Upper lobe of left lung (tissue), 6 donors: ENCODE data around the gene TNKS1BP1. TPM values are rescaled to one million over a fixed set of nuclear protein-coding genes. Genes with fewer than 3 reads are reported as not detected.

ENCODE experiments used
- ATAC-seq, 2 donors: fragments of 200-7000 bp; cut with Tn5 transposase; one replicate each; pipeline ENCODE4 v1.9.1; 2022; ENCODE audit warnings: mild to moderate bottlenecking in 2 of 2, moderate library complexity in 2 of 2; ENCODE audit not compliant: low FRiP score in 2 of 2
- DNase-seq, 2 donors: peaks; one replicate each; pipeline ENCODE4 v3.0.0-alpha.2; 2019 to 2020
- H3K27ac ChIP-seq, 4 donors: fragments of 200-600 bp; sonication (generic); one replicate each; pipeline ENCODE4 v1.5.1; 2016 to 2019
- H3K27me3 ChIP-seq, 4 donors: fragments of 200-600 bp; sonication (generic); one replicate each; pipeline ENCODE4 v1.5.1; 2017 to 2019
- H3K36me3 ChIP-seq, 4 donors: fragments of 200-600 bp; sonication (generic); one replicate each; pipeline ENCODE4 v1.5.1; 2016 to 2019
- H3K4me1 ChIP-seq, 4 donors: fragments of 200-600 bp; sonication (generic); one replicate each; pipeline ENCODE4 v1.5.1; 2018 to 2019
- H3K4me3 ChIP-seq, 4 donors: fragments of 200-600 bp; sonication (generic); one replicate each; pipeline ENCODE4 v1.5.1; 2017 to 2019; ENCODE audit warnings: mild to moderate bottlenecking in 2 of 4, moderate library complexity in 1 of 4
- H3K9me3 ChIP-seq, 4 donors: fragments of 200-600 bp; sonication (generic); one replicate each; pipeline ENCODE4 v1.5.1; 2018 to 2019
- EP300 ChIP-seq, 4 donors: sonication (generic); formaldehyde crosslinking; IDR thresholded peaks; one replicate each; pipeline ENCODE4 v1.5.1; 2017; ENCODE audit warnings: antibody characterized with exemption in 4 of 4, control low read depth in 2 of 4
- POLR2A ChIP-seq, 4 donors: fragments of 450-650 bp; IDR thresholded peaks; one replicate each; pipeline ENCODE4 v1.5.1; 2016 to 2017; ENCODE audit warnings: antibody characterized with exemption in 4 of 4, mild to moderate bottlenecking in 2 of 4
- POLR2AphosphoS5 ChIP-seq, 2 donors: sonication (generic); formaldehyde crosslinking; IDR thresholded peaks; one replicate each; pipeline ENCODE4 v1.5.1; 2017; ENCODE audit warnings: antibody characterized with exemption in 2 of 2
- WGBS, 2 donors: methylation state at CpG; one replicate each; pipeline ENCODE4 v1.1.5; 2017 to 2018; 5-methylcytosine and 5-hydroxymethylcytosine counted together
- total RNA-seq, 6 donors: library from RNA; depleted of rRNA in 4 of 6; stranded (reverse); fragments of >200 nt in 4 of 6; gene quantifications; one replicate each; pipeline versions ENCODE4 v1.1.0 to v1.2.1, GENCODE V29; 2016 to 2021
- TF ChIP-seq, protein P1 (sequence below), 6 experiments: fragments of 450-650 bp in 4 of 6; fragments of 200-600 bp in 2 of 6; sonication (generic) in 2 of 6; IDR thresholded peaks; one replicate each; pipeline ENCODE4 v1.5.1; 2016 to 2019; ENCODE audit warnings: antibody characterized with exemption in 6 of 6
- donor health status: DM: no; HTN: no; CAD: no; lungs with moderate emphysema.
- donor health status: DM: no; HTN: yes; CAD: no; lungs with severe emphysema.

The TNKS1BP1 gene
- total RNA-seq, 6 donors from 2014 or later: 120 to 322 (median 184) TPM

DNA sequence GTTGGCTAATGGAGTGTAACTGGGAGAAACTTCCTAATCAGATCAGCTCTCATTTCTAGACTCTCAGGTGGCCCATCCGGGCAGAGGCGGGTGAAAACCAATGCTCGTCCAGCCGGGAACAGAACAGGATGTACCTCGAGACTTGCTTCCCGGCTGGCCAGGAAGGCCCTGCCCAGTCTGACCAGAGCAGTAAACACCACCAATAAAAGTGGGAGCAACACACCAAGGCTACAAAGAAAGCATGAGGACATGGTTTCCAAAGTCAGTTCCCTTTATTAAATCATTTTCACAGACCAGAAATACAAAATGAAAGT lies 940 bp upstream of the TNKS1BP1 start:
- ATAC-seq (peak; percentile 0 to 54), DNase-seq (peak in 1 of 2 donors; percentile 89)
- TF ChIP-seq, protein P1, sequence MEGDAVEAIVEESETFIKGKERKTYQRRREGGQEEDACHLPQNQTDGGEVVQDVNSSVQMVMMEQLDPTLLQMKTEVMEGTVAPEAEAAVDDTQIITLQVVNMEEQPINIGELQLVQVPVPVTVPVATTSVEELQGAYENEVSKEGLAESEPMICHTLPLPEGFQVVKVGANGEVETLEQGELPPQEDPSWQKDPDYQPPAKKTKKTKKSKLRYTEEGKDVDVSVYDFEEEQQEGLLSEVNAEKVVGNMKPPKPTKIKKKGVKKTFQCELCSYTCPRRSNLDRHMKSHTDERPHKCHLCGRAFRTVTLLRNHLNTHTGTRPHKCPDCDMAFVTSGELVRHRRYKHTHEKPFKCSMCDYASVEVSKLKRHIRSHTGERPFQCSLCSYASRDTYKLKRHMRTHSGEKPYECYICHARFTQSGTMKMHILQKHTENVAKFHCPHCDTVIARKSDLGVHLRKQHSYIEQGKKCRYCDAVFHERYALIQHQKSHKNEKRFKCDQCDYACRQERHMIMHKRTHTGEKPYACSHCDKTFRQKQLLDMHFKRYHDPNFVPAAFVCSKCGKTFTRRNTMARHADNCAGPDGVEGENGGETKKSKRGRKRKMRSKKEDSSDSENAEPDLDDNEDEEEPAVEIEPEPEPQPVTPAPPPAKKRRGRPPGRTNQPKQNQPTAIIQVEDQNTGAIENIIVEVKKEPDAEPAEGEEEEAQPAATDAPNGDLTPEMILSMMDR (IDR thresholded peaks at IDR 0.05): no peak
- peak in 1 of 4 donors; percentile 12 for TF ChIP-seq POLR2A (IDR thresholded peaks at IDR 0.05)
- peak in 2 of 4 donors; percentile 93 to 96 for TF ChIP-seq EP300 (IDR thresholded peaks at IDR 0.05)
- peak; percentile 81 to 92 for TF ChIP-seq POLR2AphosphoS5 (IDR thresholded peaks at IDR 0.05)
- H3K27me3 ChIP-seq: no peaks in the 10 kb centered on the region
- WGBS, 2 donors: 14 to 21% methylated on average over 5 to 6 of the region's 6 CpGs
- H3K36me3 ChIP-seq: peaks cover 9 to 47% (median 39%) of the 10 kb centered on the region in 4 donors
- peak overlapping the region in 3 of 4 donors; percentile 62 to 91 (median 85) for H3K4me3 ChIP-seq
- peaks cover 38 to 54% (median 48%) of the 10 kb centered on the region in 4 donors for H3K4me1 ChIP-seq
- H3K9me3 ChIP-seq: no peaks in the 10 kb centered on the region
- H3K27ac ChIP-seq: peak overlapping the region; percentile 96 to 97 (median 96)

DNA sequence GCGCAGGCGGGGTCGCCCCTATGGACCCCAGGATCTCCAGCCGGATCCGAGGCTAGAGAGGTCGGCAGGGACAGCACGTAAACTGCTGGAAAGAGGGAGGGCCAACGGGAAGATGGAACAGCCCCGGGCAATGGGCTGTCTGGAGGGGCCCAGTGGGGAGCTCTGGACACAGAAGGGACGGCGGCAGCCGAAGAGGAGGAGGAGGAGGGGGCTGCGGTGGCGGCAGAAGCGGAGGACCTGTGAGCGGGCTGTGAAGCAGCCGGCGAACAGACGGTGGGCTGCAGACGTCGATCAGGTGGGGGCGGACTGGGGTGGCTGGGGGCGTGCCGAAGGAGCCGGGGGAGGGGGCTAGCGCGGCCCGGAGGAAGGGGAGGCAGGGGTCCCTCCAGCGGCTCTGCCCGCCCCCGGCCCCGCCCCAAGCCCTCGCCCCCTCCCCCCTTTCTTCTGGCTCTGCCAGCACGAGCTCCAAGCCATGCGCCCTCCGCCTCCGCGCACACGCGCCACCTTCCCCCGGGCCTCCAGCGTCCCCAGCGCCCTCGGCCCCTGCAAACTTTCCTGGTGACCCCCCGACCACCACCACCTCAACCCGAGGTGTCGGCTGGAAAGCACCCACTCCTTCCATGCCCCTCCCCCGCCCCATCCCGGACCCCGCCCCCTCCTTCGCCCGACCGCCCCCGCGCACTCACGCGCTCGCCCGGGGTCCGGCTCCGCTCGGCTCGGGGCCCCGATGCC lies 432 bp downstream of the TNKS1BP1 start:
- Histone ChIP-seq H3K9me3 (no peaks in the 10 kb centered on the region), H3K36me3 (peaks cover 4 to 47% (median 35%) of the 10 kb centered on the region in 4 donors), H3K4me1 (peaks cover 52 to 64% (median 60%) of the 10 kb centered on the region in 4 donors), H3K4me3 (peak overlapping the region; percentile 62 to 91 (median 86)), H3K27me3 (no peaks in the 10 kb centered on the region), H3K27ac (peak overlapping the region; percentile 96 to 97 (median 96))
- DNase-seq: peak in 1 of 2 donors; percentile 84
- 6 to 11% methylated on average over 3 to 23 of the region's 64 CpGs for WGBS, 2 donors
- TF ChIP-seq POLR2A (IDR thresholded peaks at IDR 0.05): peak in 1 of 4 donors; percentile 7
- TF ChIP-seq POLR2AphosphoS5 (IDR thresholded peaks at IDR 0.05): no peak
- peak in 1 of 2 donors; percentile 2 for ATAC-seq

DNA sequence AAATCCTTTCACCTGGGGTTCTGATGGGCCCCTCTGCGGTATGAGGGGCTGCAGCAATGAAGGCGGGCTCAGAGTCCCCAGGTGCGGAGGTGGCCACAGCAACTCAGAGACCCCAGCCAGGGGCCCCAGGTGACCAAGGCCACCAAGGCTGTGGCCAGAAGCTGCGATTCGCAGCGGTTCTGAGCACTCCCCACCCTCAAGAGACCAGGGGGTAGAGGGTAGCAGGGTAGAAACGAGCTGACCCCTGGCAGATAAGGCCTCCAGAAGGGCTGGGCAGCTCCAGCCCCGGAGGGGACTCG lies 948 bp downstream of the TNKS1BP1 start:
- H3K36me3 ChIP-seq: peaks cover 4 to 47% (median 35%) of the 10 kb centered on the region in 4 donors
- WGBS, 2 donors: 29 to 42% methylated on average over 6 of the region's 9 CpGs
- peak overlapping the region; percentile 96 to 97 (median 96) for H3K27ac ChIP-seq
- H3K9me3 ChIP-seq: no peaks in the 10 kb centered on the region
- no peak for TF ChIP-seq POLR2A (IDR thresholded peaks at IDR 0.05)
- TF ChIP-seq, protein P1 (IDR thresholded peaks at IDR 0.05): no peak
- no peak for TF ChIP-seq EP300 (IDR thresholded peaks at IDR 0.05)
- TF ChIP-seq POLR2AphosphoS5 (IDR thresholded peaks at IDR 0.05): no peak
- H3K27me3 ChIP-seq: no peaks in the 10 kb centered on the region
- DNase-seq (no peak), ATAC-seq (no peak)
- peaks cover 54 to 65% (median 62%) of the 10 kb centered on the region in 4 donors for H3K4me1 ChIP-seq
- peak overlapping the region; percentile 62 to 91 (median 86) for H3K4me3 ChIP-seq

DNA sequence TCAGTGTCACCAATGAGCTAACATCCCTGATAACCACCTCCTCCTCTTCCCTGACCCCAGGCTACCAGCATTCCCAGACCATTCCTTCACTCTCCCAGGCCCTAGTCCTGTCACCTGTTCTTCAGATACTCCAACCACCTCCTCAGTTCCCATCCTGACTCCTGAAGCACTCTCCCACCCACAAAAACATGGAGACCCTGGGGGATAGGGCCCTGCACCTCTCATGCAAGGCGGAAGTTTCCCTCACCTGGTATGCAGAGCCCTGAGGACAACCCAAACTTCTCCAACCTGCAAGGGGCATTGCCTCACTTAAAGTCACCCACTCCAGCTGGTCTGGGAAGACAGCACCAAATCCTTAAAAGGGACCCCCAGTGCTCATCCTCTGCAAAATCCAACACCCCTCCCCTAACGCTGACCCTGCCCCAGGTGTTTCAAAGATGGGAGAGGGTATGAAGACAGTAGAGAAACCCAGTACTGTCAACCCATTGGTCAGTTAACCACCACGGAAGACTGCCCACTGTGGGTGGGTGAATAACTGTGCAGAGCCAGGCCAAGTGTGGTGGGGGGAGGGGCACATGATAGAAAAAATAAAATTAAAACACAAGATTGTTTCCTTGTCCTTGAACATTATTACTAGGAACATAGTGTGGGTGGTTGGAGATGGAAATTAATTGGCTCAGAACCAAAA lies 1.4 kb downstream of the TNKS1BP1 start:
- Histone ChIP-seq H3K36me3 (peaks cover 4 to 47% (median 32%) of the 10 kb centered on the region in 4 donors), H3K27me3 (no peaks in the 10 kb centered on the region), H3K4me3 (peak overlapping the region; percentile 62 to 91 (median 86)), H3K9me3 (no peaks in the 10 kb centered on the region), H3K27ac (peak overlapping the region; percentile 96 to 97 (median 96)), H3K4me1 (peaks cover 59 to 70% (median 67%) of the 10 kb centered on the region in 4 donors)
- WGBS, 2 donors: 40 to 60% methylated on average over 3 of the region's 3 CpGs
- ATAC-seq: no peak
- TF ChIP-seq POLR2AphosphoS5 (IDR thresholded peaks at IDR 0.05) (no peak), EP300 (IDR thresholded peaks at IDR 0.05) (no peak)
- TF ChIP-seq, protein P1 (IDR thresholded peaks at IDR 0.05): no peak
- DNase-seq: no peak
